ENCODE data around the gene RAB11A. TPM values are rescaled to one million over a fixed set of nuclear protein-coding genes. Genes with fewer than 3 reads are reported as not detected.

The RAB11A gene
- total RNA-seq, 2 experiments from 2014 or later = 139 to 183 TPM

DNA sequence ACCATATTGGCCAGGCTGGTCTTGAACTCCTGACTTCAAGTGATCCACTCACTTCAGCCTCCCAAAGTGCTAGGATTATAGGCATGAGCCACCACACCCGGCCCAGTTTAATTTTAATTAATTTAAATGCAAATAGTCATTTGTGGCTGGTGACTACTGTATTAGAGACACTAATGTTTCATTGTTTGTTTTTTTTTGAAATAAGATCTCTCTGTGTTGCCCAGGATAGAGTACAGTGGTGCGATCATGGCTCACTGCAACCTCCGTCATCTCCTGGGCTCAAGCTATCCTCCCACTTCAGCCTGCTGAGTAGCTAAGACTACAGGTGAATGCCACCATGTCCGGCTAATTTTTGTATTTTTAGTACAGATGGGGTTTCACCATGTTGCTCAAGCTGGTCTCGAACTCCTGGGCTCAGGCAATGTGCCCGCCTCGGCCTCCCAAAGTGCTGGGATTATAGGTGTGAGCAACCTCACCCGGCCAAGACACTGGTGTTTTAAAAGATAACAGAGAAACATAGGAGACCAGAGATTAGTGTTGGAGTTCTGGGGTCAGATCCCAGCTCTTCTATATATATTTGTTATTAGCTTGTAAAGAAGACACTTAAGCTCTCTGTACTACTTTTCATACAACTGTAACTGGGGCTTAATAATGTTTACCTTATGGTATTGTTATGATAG lies 34.5 kb upstream of the RAB11A start:
- CTCF ChIA-PET = interaction anchor here (0.8 to 7.2 kb wide), 12 partner anchors 12 to 223 kb away, joined by 3 to 48 read pairs (median 5); partner anchors contain the start of genes DENND4A and INTS14

DNA sequence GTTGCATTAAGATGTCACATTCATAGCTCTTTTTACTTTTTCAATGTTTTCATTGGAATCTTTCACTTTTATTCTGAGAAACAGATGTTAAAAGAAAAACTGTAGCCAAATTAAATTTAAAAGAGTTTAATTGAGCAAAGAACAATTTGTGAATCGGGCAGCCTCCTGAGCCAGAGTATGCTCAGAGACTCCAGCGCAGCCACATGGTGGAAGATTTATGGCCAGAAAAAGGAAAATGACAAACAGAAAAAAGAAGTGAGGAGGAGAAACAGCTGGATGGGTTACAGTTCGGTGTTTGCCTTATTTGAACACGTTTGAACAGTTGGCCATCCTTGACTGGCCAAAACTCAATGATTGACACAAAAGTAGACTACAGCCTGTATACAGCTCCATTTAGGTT lies 33.8 kb upstream of the RAB11A start:
- no peak for ATAC-seq
- Mint-ChIP-seq H3K36me3 (no peaks in the 10 kb centered on the region), H3K4me3 (no peak overlapping the region), H3K27me3 (no peaks in the 10 kb centered on the region), H3K4me1 (peaks cover 31% of the 10 kb centered on the region), H3K27ac (no peak overlapping the region), H3K9me3 (ENCODE audit: low read depth) (no peaks in the 10 kb centered on the region)
- CTCF ChIA-PET = interaction anchor here (0.7 to 7.2 kb wide), 15 partner anchors 9 to 224 kb away, joined by 3 to 48 read pairs (median 4); partner anchors contain the start of genes DENND4A and INTS14
- DNase-seq = no peak

More for the DNA sequence above, 34.5 kb upstream of the RAB11A start:
- no peaks in the 10 kb centered on the region for H3K36me3 Mint-ChIP-seq
- ATAC-seq (no peak), DNase-seq (no peak)
- no peak overlapping the region for H3K27ac Mint-ChIP-seq
- H3K4me1 Mint-ChIP-seq = peaks cover 31% of the 10 kb centered on the region
- H3K27me3 Mint-ChIP-seq = no peaks in the 10 kb centered on the region
- H3K4me3 Mint-ChIP-seq = no peak overlapping the region
- no peaks in the 10 kb centered on the region for H3K9me3 Mint-ChIP-seq (ENCODE audit: low read depth)

DNA sequence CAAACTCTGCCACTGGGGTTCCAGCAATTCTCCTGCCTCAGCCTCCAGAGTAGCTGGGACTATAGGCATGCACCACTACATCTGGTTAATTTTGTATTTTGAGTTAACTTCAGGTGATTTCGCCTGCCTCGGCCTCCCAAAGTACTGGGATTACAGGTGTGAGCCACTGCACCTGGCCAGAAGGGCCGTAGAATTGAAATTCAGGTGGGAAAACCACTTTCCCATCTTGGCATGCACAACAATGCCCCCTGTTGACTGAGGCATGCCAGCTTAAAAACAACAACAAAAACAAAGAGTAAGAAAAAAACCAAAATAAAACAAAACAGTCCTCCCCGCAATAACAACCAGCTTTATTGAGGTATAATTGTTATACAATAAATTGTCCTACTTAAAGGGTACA lies 32.6 kb upstream of the RAB11A start:
- H3K4me3 Mint-ChIP-seq = no peak overlapping the region
- DNase-seq = no peak
- H3K9me3 Mint-ChIP-seq (ENCODE audit: low read depth) = no peaks in the 10 kb centered on the region
- H3K36me3 Mint-ChIP-seq = no peaks in the 10 kb centered on the region
- CTCF ChIA-PET = interaction anchor here (0.8 to 7.2 kb wide), 26 partner anchors 12 to 324 kb away, joined by 3 to 48 read pairs (median 4); partner anchors contain the start of genes DENND4A and INTS14
- peaks cover 28% of the 10 kb centered on the region for H3K4me1 Mint-ChIP-seq
- H3K27me3 Mint-ChIP-seq = no peaks in the 10 kb centered on the region
- no peak for ATAC-seq
- H3K27ac Mint-ChIP-seq = no peak overlapping the region

DNA sequence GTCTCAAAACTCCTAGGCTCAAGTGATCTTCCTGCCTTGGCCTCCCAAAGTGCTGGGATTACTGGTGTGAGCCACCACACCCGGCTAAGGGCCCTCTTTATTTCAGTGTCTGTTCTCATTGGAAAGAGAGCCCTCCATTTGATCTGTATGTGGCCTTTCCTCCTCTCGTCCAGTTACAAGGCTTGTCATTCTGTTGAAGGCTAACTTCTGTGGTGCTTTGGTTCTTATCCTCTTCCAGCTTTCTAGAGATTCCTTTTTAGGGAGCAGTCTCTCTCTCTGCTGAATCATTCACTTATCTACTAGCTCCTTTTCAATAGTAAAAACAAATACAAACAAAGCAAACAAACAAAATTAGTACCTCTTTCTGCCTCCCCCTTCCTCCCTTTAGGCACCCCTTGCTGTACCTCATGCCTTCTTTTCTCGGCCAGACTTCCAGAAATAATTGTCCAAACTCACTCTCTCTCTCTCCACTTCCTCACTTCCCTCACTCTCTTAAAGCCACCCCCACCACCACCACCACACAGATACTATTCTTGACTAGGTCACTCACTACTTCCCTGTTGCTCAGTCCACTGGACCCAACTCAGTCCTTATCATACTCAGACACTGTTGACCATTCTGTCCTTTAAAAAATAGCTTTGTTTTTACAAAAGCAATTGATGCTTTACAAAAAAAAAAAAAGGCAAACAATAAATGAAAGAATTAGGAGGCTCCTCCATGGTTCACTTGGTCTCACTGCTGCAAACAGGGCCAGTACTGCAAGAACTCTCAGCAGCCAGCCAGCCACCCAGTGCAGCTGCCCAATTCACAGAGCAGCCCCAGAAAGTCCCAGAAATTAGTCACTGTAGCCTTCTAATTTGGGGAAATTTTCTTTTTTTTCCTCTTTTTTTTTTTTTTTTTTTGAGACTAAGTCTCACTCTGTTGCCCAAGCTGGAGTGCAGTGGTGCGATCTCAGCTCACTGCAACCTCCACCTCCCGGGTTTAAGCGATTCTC lies 31.7 kb upstream of the RAB11A start:
- no peaks in the 10 kb centered on the region for H3K27me3 Mint-ChIP-seq
- ATAC-seq (no peak), DNase-seq (no peak)
- H3K27ac Mint-ChIP-seq = no peak overlapping the region
- CTCF ChIA-PET = interaction anchor here (0.8 to 7.2 kb wide), 19 partner anchors 11 to 325 kb away, joined by 3 to 48 read pairs (median 5); partner anchors contain the start of genes DENND4A and INTS14
- no peaks in the 10 kb centered on the region for H3K36me3 Mint-ChIP-seq
- H3K9me3 Mint-ChIP-seq (ENCODE audit: low read depth) = no peaks in the 10 kb centered on the region
- peaks cover 22% of the 10 kb centered on the region for H3K4me1 Mint-ChIP-seq
- H3K4me3 Mint-ChIP-seq = no peak overlapping the region

DNA sequence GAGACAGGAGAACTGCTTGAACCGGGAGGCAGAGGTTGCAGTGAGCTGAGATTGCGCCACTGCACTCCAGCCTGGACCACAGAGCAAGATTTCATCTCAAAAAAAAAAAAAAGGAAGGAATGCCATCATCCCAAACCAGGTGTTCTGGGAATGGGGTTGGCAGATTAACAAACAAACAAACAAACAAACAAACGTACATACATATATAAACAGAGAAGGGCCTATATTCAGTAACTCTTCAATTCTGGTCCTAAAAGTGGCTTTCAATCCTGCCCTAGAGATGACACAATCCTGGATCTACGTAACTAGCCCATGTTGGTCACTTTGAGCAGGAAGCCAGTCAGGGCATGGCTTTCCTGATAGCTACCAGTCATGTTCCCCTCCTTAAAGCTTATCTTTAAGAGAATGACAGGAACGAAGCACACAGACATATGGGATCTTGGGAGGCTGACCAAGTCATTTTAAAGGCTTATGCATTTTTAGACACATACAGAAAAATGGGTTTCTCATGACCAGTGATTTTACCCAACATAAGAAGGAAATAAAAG lies 29.9 kb upstream of the RAB11A start:
- no peak overlapping the region for H3K4me3 Mint-ChIP-seq
- peaks cover 6% of the 10 kb centered on the region for H3K4me1 Mint-ChIP-seq
- no peak for ATAC-seq
- H3K9me3 Mint-ChIP-seq (ENCODE audit: low read depth) = no peaks in the 10 kb centered on the region
- no peaks in the 10 kb centered on the region for H3K36me3 Mint-ChIP-seq
- CTCF ChIA-PET = interaction anchor here (1.4 to 1.6 kb wide), 2 partner anchors 15 to 201 kb away, joined by 4 to 5 read pairs; no protein-coding TSS in a partner anchor
- no peaks in the 10 kb centered on the region for H3K27me3 Mint-ChIP-seq
- no peak overlapping the region for H3K27ac Mint-ChIP-seq
- DNase-seq = no peak

DNA sequence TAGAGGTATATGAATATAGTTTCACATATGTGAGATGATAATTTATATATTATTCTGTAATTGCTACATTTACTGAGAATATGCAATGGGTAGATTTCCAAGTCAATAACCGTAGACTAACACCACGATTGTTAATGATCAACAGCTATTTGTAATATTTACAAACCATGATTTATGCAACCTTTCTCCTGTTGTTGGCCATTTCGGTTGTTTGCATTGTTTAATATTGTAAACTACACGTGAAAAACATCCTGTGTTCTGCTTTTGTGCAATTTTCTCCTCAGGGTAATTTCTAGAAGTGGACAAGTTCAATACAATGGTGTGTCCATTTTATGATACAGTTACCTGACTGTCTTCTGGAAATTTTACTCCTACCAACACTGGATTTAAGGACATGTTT lies 29.3 kb upstream of the RAB11A start:
- Mint-ChIP-seq H3K36me3 (no peaks in the 10 kb centered on the region), H3K4me1 (peaks cover 3% of the 10 kb centered on the region), H3K4me3 (no peak overlapping the region), H3K27me3 (peaks cover under 1% of the 10 kb centered on the region), H3K9me3 (ENCODE audit: low read depth) (no peaks in the 10 kb centered on the region), H3K27ac (no peak overlapping the region)
- CTCF ChIA-PET = interaction anchor here (1.4 to 1.6 kb wide), 2 partner anchors 15 to 202 kb away, joined by 4 to 5 read pairs; no protein-coding TSS in a partner anchor
- ATAC-seq (no peak), DNase-seq (no peak)

DNA sequence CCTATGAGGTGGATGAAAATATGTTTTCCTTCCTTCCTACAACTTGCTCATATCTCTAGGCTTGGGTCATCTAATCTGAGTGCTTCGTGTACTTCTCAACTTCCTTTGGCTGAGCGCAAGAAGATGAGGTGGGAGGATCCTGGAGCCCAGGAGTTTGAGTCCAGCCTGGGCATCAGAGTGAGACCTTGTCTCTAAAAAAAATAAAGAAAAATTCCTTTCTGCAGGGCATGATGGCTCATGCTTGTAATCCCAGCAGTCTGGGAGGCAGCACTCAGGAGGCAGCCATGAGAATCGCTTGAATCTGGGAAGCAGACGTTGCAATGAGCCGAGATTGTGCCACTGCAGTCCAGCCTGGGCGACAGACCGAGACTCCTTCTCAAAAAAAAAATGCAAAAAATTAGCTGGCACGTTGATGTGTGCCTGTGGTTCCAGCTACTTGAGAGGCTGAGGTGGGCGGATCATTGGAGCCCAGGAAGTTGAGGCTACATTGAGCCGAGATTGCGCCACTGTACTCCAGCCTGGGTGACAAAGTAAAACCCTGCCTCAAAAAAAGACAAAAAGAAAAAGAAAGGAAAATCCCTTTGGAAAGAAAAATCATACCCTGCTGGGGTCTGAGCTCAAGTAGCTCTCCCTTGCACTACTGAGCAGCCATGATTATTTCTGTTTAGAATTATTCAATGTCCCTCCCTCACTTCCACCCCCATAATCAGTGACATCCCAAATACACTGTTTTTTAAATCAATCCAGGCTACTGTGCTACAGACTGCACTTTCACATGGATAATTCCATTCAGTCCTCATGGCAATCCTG lies 28.0 kb upstream of the RAB11A start:
- CTCF ChIA-PET = interaction anchor here (0.9 to 2.0 kb wide), 5 partner anchors 8 to 210 kb away, joined by 3 to 6 read pairs (median 5); no protein-coding TSS in a partner anchor
- Mint-ChIP-seq H3K27ac (no peak overlapping the region), H3K36me3 (no peaks in the 10 kb centered on the region), H3K4me3 (no peak overlapping the region), H3K4me1 (peaks cover 3% of the 10 kb centered on the region), H3K27me3 (peaks cover 5% of the 10 kb centered on the region), H3K9me3 (ENCODE audit: low read depth) (no peaks in the 10 kb centered on the region)
- ATAC-seq = no peak
- DNase-seq = no peak

DNA sequence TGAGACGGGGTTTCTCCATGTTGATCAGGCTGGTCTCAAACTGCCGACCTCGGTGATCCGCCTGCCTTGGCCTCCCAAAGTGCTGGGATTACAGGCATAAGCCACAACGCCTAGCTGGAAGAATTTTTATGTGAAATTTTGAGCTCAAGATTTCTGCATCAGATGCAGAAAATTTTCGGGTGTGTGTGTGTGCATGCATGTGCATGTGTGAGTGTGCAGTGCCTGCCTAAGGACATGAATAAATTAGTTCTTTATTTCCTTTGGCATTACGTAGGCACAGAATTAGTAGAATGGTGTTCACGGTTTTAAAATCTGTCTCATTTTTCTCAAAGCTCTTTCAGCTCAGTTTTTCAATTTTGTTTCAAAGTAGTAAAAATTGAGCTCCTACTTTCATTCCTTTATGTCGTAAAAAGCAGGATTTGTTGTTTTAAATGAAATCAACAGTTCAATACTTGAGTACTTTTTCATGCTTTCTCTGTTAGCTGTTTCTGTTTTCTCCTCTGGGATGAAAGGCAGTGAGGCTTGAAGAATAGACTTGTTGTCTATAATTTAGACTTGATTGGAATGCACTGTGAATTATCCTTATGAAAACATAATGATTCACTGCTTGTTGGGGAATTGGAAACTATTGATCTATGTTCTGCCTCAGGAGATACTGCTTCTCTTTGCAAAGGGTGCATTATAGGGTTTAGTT lies 23.3 kb upstream of the RAB11A start:
- no peaks in the 10 kb centered on the region for H3K36me3 Mint-ChIP-seq
- CTCF ChIA-PET = interaction anchor here (1.0 to 1.6 kb wide), 4 partner anchors 10 to 208 kb away, joined by 3 to 6 read pairs (median 3); no protein-coding TSS in a partner anchor
- no peak overlapping the region for H3K27ac Mint-ChIP-seq
- H3K9me3 Mint-ChIP-seq (ENCODE audit: low read depth) = no peaks in the 10 kb centered on the region
- no peak overlapping the region for H3K4me3 Mint-ChIP-seq
- ATAC-seq (no peak), DNase-seq (no peak)
- no peaks in the 10 kb centered on the region for H3K4me1 Mint-ChIP-seq
- peaks cover 14% of the 10 kb centered on the region for H3K27me3 Mint-ChIP-seq

DNA sequence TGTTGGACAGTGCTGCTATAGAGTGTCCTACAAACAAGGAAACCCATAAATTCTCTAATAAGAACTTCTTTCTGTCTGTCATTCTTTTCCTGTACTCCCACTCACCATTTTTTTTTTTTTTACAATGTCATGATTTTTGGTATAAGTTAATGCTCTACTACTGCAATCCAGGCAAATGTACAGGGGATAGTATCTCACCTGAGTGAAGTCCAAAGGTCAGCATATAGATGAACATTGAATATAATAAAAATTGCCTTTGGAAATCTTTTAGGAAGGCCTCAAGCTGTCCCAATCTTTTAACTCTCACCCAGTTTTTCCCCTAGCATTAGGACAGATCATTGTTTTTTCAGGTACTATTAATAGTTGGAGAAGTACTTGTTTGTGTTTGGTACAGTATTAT lies 21.3 kb upstream of the RAB11A start:
- H3K4me1 Mint-ChIP-seq = no peaks in the 10 kb centered on the region
- no peak overlapping the region for H3K4me3 Mint-ChIP-seq
- no peaks in the 10 kb centered on the region for H3K9me3 Mint-ChIP-seq (ENCODE audit: low read depth)
- no peak for DNase-seq
- ATAC-seq = no peak
- CTCF ChIA-PET = interaction anchor here (0.7 to 2.2 kb wide), 3 partner anchors 9 to 15 kb away, joined by 3 to 7 read pairs (median 7); no protein-coding TSS in a partner anchor
- peaks cover 14% of the 10 kb centered on the region for H3K27me3 Mint-ChIP-seq
- H3K36me3 Mint-ChIP-seq = no peaks in the 10 kb centered on the region
- H3K27ac Mint-ChIP-seq = no peak overlapping the region

DNA sequence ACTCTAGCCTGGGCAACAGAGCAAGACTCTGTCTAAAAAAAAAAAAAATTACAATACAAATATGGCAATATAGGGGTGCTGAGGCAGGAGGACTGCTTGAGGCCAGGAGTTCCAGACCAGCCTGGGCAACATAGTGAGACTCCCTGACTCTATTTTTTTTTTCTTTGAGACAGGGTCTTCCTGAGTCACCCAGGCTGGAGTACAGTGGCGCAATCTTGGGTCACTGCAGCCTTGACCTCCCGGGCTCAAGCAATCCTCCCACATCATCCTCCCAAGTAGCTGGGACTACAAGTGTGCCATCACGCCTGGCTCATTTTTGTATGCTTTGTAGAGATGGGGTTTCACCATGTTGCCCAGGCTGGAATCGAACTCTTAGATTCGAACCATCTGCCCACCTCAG lies 17.3 kb upstream of the RAB11A start:
- Mint-ChIP-seq H3K36me3 (no peaks in the 10 kb centered on the region), H3K4me3 (no peak overlapping the region), H3K4me1 (peaks cover 3% of the 10 kb centered on the region), H3K9me3 (ENCODE audit: low read depth) (no peaks in the 10 kb centered on the region), H3K27me3 (peaks cover 9% of the 10 kb centered on the region), H3K27ac (no peak overlapping the region)
- ATAC-seq = no peak
- DNase-seq = no peak
- CTCF ChIA-PET = interaction anchor here (0.7 to 1.1 kb wide), 2 partner anchors 11 to 163 kb away, joined by 3 read pairs; no protein-coding TSS in a partner anchor

DNA sequence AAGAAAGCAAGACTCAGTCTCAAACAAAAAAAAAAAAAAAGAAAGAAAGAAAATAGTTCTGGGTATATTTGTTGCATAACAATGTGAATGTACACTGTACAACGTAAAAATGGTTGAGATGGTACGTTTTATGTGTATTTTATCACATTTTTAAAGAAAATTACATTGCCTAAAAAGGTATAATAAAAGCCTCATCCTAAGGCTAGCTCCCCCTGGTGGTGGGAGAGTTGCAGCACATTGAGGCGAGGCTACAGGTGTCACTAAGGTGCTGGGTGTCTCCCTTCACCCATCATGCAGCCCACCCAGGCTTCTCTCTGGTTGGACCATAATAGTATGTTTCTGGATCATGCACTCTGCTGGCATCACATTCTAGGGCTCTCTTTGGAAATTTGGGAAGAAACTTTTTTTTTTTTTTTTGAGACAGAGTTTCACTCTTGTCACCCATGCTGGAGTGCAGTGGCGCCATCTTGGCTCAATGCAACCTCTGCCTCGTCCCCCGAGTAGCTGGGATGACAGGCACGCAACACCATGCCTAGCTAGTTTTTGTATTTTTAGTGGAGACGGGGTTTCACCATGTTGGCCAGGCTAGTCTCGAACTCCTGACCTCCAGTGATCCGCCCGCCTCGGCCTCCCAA lies 12.4 kb upstream of the RAB11A start:
- peak; percentile 89 for ATAC-seq
- no peak overlapping the region for H3K4me3 Mint-ChIP-seq

More for the DNA sequence above, 12.4 kb upstream of the RAB11A start:
- CTCF ChIA-PET = interaction anchor here (0.7 to 3.3 kb wide), 26 partner anchors 9 to 531 kb away, joined by 3 to 35 read pairs (median 4); partner anchors contain the start of genes INTS14 and RAB11A
- Mint-ChIP-seq H3K27ac (no peak overlapping the region), H3K9me3 (ENCODE audit: low read depth) (no peaks in the 10 kb centered on the region), H3K27me3 (peaks cover 12% of the 10 kb centered on the region), H3K36me3 (no peaks in the 10 kb centered on the region), H3K4me1 (peaks cover 10% of the 10 kb centered on the region)
- DNase-seq = peak; percentile 89
